ENCODE results near the gene C2orf68. TPM values are rescaled to one million over a fixed set of nuclear protein-coding genes. Genes with fewer than 3 reads are reported as not detected.

Gene C2orf68
- total and polyA plus RNA-seq, 2 of the 8 experiments (the other 6 are each of a cell fraction or from before 2014, with no cell fraction given), result 46.3 to 49.4 TPM

DNA sequence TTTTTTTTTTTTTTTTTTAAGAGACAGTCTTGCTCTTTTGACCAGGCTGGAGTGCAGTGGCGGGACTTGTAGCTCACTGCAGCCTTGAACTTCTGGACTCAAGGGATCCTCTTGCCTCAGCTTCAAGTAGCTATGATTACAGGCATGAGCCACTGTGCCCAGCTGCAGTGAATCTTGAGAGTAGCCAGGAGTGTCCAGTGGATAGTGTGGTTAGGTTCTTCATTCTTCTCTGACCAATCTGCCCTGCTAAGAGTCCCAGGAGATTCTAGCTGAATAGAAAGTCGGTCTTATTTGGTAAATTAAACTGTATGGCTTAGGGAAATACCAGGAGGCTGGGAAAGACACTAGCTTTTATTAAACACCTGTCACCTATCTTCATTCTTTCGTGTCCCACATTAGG lies 19.4 kb upstream of the C2orf68 start:
- TF ChIP-seq RAD21 (IDR thresholded peaks at IDR 0.05 in 1 of 2, conservative IDR thresholded peaks at IDR 0.05 in 1 of 2; ENCODE audit: low read depth in 2 of 2, low read length in 2 of 2), result no peak
- no peak for TF ChIP-seq MAX (IDR thresholded peaks at IDR 0.05)
- no peak for TF ChIP-seq SAP30 (IDR thresholded peaks at IDR 0.05; ENCODE audit: insufficient read depth, insufficient replicate concordance, low read length)
- no peak for TF ChIP-seq SUZ12 (IDR thresholded peaks at IDR 0.05; ENCODE audit: low read length)
- TF ChIP-seq BRCA1 (IDR thresholded peaks at IDR 0.05; ENCODE audit: low read depth, low read length), result no peak
- TF ChIP-seq POLR2A (IDR thresholded peaks at IDR 0.05; ENCODE audit: control extremely low read depth in 1 of 2, low read depth in 2 of 2, low read length in 2 of 2), result no peak
- TF ChIP-seq CBX8 (IDR thresholded peaks at IDR 0.05; ENCODE audit: borderline replicate concordance, low read depth, low read length), result no peak
- TF ChIP-seq ZNF274 (IDR thresholded peaks at IDR 0.05; ENCODE audit: borderline replicate concordance, extremely low read depth, low read length), result no peak
- no peak for TF ChIP-seq TEAD4 (IDR thresholded peaks at IDR 0.05; ENCODE audit: low read depth, low read length)
- no peak for TF ChIP-seq TAF1 (IDR thresholded peaks at IDR 0.05; ENCODE audit: low read depth, low read length)
- no peak for TF ChIP-seq TBP (IDR thresholded peaks at IDR 0.05; ENCODE audit: low read depth, low read length)
- no peak for TF ChIP-seq PHF8 (conservative IDR thresholded peaks at IDR 0.05; ENCODE audit: low read depth, low read length)
- no peak for TF ChIP-seq NANOG (IDR thresholded peaks at IDR 0.05; ENCODE audit: insufficient read depth, low read depth, low read length, poor library complexity, severe bottlenecking)
- no peak overlapping the region for H4K91ac ChIP-seq (replicated peaks; ENCODE audit: insufficient read length, low read length)

More for the DNA sequence above, 19.4 kb upstream of the C2orf68 start:
- Histone ChIP-seq H2BK12ac (ENCODE audit: low read depth, low read length) (no peak overlapping the region), H3K9me3 (ENCODE audit: insufficient read depth in 2 of 2, low read depth in 1 of 2, low read length in 1 of 2) (no peaks in the 10 kb centered on the region), H2BK120ac (replicated peaks; ENCODE audit: low read depth, low read length) (no peak overlapping the region), H4K8ac (ENCODE audit: extremely low read depth, insufficient read depth, low read length) (no peak overlapping the region), H4K20me1 (replicated peaks in 1 of 2; ENCODE audit: control insufficient read depth in 1 of 2, insufficient read depth in 2 of 2, low read length in 2 of 2) (peaks cover 5 to 9% of the 10 kb centered on the region in 2 experiments), H3K18ac (ENCODE audit: extremely low read depth, low read length) (no peak overlapping the region), H3K23me2 (ENCODE audit: low read depth, low read length) (no peaks in the 10 kb centered on the region), H3K56ac (replicated peaks; ENCODE audit: insufficient read length, low read depth, low read length) (no peak overlapping the region), H3K4me2 (ENCODE audit: insufficient read depth in 1 of 2, low read depth in 2 of 2, low read length in 2 of 2) (no peak overlapping the region), H3K27ac (ENCODE audit: low read depth, low read length) (no peak overlapping the region), H3K9ac (replicated peaks in 1 of 4; ENCODE audit: extremely low read depth in 1 of 4, low read depth in 3 of 4, low read length in 3 of 4) (no peak overlapping the region), H2BK15ac (ENCODE audit: low read length) (no peak overlapping the region), H2AFZ (ENCODE audit: low read length) (no peak overlapping the region), H2BK20ac (ENCODE audit: low read length) (no peak overlapping the region), H3K23ac (ENCODE audit: insufficient read length) (no peak overlapping the region), H3K79me2 (ENCODE audit: control insufficient read depth in 1 of 2, insufficient read depth in 2 of 2, low read length in 2 of 2) (no peaks in the 10 kb centered on the region; a peak in 1 of 4 replicates), H2AK5ac (ENCODE audit: low read depth, low read length) (no peak overlapping the region), H3K4me1 (replicated peaks in 1 of 4; ENCODE audit: control insufficient read depth in 3 of 4, insufficient read depth in 4 of 4, low read length in 3 of 4) (no peaks in the 10 kb centered on the region), H3K4ac (replicated peaks; ENCODE audit: insufficient read length, low read depth, low read length) (no peak overlapping the region), H3K36me3 (ENCODE audit: control insufficient read depth in 2 of 4, insufficient read depth in 4 of 4, low read length in 3 of 4) (peaks cover 14 to 79% (median 53%) of the 10 kb centered on the region in 4 experiments), H2BK5ac (ENCODE audit: low read depth, low read length) (no peak overlapping the region), H3K27me3 (replicated peaks in 1 of 4; ENCODE audit: control insufficient read depth in 3 of 4, extremely low read depth in 1 of 4, insufficient read depth in 3 of 4, low read length in 3 of 4) (no peaks in the 10 kb centered on the region), H4K5ac (ENCODE audit: insufficient read length, low read depth, low read length) (no peak overlapping the region), H3K79me1 (ENCODE audit: low read depth, low read length) (0 out of 2 replicates have a peak, but pooled peaks cover 3% of the 10 kb centered on the region), H3K14ac (ENCODE audit: insufficient read length) (no peak overlapping the region), H3K4me3 (ENCODE audit: extremely low read depth in 1 of 4, insufficient read depth in 2 of 4, low read depth in 3 of 4, low read length in 4 of 4) (no peak overlapping the region)
- ChIA-PET POLR2A (ENCODE audit: partially characterized antibody) (interaction anchor here (0.9 to 4.0 kb wide), 5 partner anchors 10 to 27 kb away, joined by 3 to 30 read pairs (median 3); partner anchors contain the start of genes C2orf68 and USP39), CTCF (ENCODE audit: partially characterized antibody) (interaction anchor here (0.9 to 1.3 kb wide), 3 partner anchors 16 to 47 kb away, joined by 3 to 4 read pairs (median 3); no protein-coding TSS in a partner anchor)
- DNase-seq (ENCODE audit: low read depth in 1 of 2, low spot score in 2 of 2) (no peak), FAIRE-seq (no peak)
- WGBS, 2 experiments (ENCODE audit: extremely low coverage in 1 of 2, insufficient coverage in 1 of 2, insufficient read length in 1 of 2, insufficient replicate concordance in 2 of 2, low coverage in 1 of 2, low lambda C conversion rate in 2 of 2, missing lambda C conversion rate in 1 of 2), result 96% methylated on average over 3 of the region's 3 CpGs; no CpG with 5 or more reads in 1 of the 2 experiments
